Transverse colon (tissue), 4 donors: Measurements from ENCODE around the gene COPS8.

Experiments
- CTCF ChIP-seq, 5 experiments: fragments of 200-600 bp in 3 of 5; fragments of 450-650 bp in 2 of 5; sonication (generic) in 3 of 5; IDR thresholded peaks; 1 replicate in 2 of 5; 2 replicates in 3 of 5; pipeline ENCODE4 v1.5.1; 2016 to 2017; ENCODE audit warnings: antibody characterized with exemption in 5 of 5, inconsistent platforms in 3 of 5, mild to moderate bottlenecking in 2 of 5, moderate library complexity in 1 of 5
- EP300 ChIP-seq: sonication (generic); formaldehyde crosslinking; IDR thresholded peaks from one replicate; pipeline ENCODE4 v1.6.1; 2017; ENCODE audit warnings: antibody characterized with exemption, low read depth
- POLR2A ChIP-seq: fragments of 450-650 bp; IDR thresholded peaks from one replicate; pipeline ENCODE4 v1.6.1; 2016; ENCODE audit warnings: antibody characterized with exemption, mild to moderate bottlenecking, moderate library complexity
- POLR2AphosphoS5 ChIP-seq, 3 donors: sonication (generic); formaldehyde crosslinking; IDR thresholded peaks; one replicate each; pipeline ENCODE4 v1.6.1; 2016; ENCODE audit warnings: antibody characterized with exemption in 3 of 3

- no peak for TF ChIP-seq POLR2A
- no peak for TF ChIP-seq EP300
- TF ChIP-seq CTCF (IDR thresholded peaks at IDR 0.05) = no peak
- no peak for TF ChIP-seq POLR2AphosphoS5 (IDR thresholded peaks at IDR 0.05)
These were observed 40.2 kb upstream of the COPS8 start for GRCh38 chr2:237045449-237045848.
